SK-N-SH treated with all-trans-retinoic acid at 6 μM for 48 hours (cell line): Measurements from ENCODE around the gene CLMN.

ENCODE experiments used
- ATAC-seq: fragments of 200-7000 bp; cut with Tn5 transposase; 3 replicates; pipeline ENCODE4 v1.9.1; 2020; ENCODE audit warnings: mild to moderate bottlenecking, moderate library complexity
- ARNTL ChIP-seq: fragments of 450-650 bp; formaldehyde crosslinking; IDR thresholded peaks from 2 replicates; pipeline ENCODE4 v1.5.0; 2020; ENCODE audit warnings: low read depth, mild to moderate bottlenecking, moderate library complexity, borderline replicate concordance
- BACH2 ChIP-seq: fragments of 250-450 bp; sonication (Bioruptor Pico); IDR thresholded peaks from 2 replicates; pipeline ENCODE4 v1.9.0; 2021; ENCODE audit warnings: mild to moderate bottlenecking, borderline replicate concordance
- CSDC2 ChIP-seq: fragments of 250-450 bp; sonication (Bioruptor Pico); IDR thresholded peaks from 2 replicates; pipeline ENCODE4 v1.5.0; 2020; ENCODE audit warnings: mild to moderate bottlenecking, moderate library complexity
- ESRRG ChIP-seq: fragments of 250-450 bp; sonication (Bioruptor Pico); IDR thresholded peaks from 2 replicates; pipeline ENCODE4 v1.6.1; 2021; ENCODE audit warnings: mild to moderate bottlenecking
- GLIS3 ChIP-seq: fragments of 250-450 bp; sonication (Bioruptor Pico); IDR thresholded peaks from 2 replicates; pipeline ENCODE4 v1.5.0; 2020; ENCODE audit warnings: mild to moderate bottlenecking, moderate library complexity
- ISL1 ChIP-seq: fragments of 250-450 bp; sonication (Bioruptor Pico); IDR thresholded peaks from 2 replicates; pipeline ENCODE4 v2.1.2; 2022; ENCODE audit warnings: mild to moderate bottlenecking, moderate library complexity
- OSR1 ChIP-seq: fragments of 250-450 bp; sonication (Bioruptor Pico); IDR thresholded peaks from 2 replicates; pipeline ENCODE4 v1.8.0; 2022; ENCODE audit warnings: moderate library complexity, mild to moderate bottlenecking, inconsistent platforms
- PPARA ChIP-seq: fragments of 250-450 bp; sonication (Bioruptor Pico); IDR thresholded peaks from 2 replicates; pipeline ENCODE4 v1.5.0; 2020; ENCODE audit warnings: mild to moderate bottlenecking, borderline replicate concordance
- RARB ChIP-seq: fragments of 250-450 bp; sonication (Bioruptor Pico); IDR thresholded peaks from 2 replicates; pipeline ENCODE4 v1.8.0; 2021; ENCODE audit warnings: mild to moderate bottlenecking, moderate library complexity
- SNAI2 ChIP-seq: fragments of 250-450 bp; sonication (Bioruptor Pico); IDR thresholded peaks from 2 replicates; pipeline ENCODE4 v1.5.0; 2020; ENCODE audit warnings: mild to moderate bottlenecking, moderate library complexity
- TCF4 ChIP-seq: fragments of 250-450 bp; sonication (Bioruptor Pico); IDR thresholded peaks from 2 replicates; pipeline ENCODE4 v1.8.0; 2021; ENCODE audit warnings: mild to moderate bottlenecking, moderate library complexity, borderline replicate concordance
- TOX ChIP-seq: fragments of 250-450 bp; sonication (Bioruptor Pico); IDR thresholded peaks from 2 replicates; pipeline ENCODE4 v1.8.0; 2021; ENCODE audit warnings: mild to moderate bottlenecking, moderate library complexity, borderline replicate concordance
- ZC3H10 ChIP-seq: fragments of 250-450 bp; sonication (Bioruptor Pico); IDR thresholded peaks from 2 replicates; pipeline ENCODE4 v1.5.1; 2021; ENCODE audit warnings: mild to moderate bottlenecking, moderate library complexity
- ZFP3 ChIP-seq: fragments of 250-450 bp; sonication (Bioruptor Pico); IDR thresholded peaks from 2 replicates; pipeline ENCODE4 v1.5.0; 2020; ENCODE audit warnings: mild to moderate bottlenecking, moderate library complexity
- ZFP30 ChIP-seq: fragments of 450-650 bp; formaldehyde crosslinking; IDR thresholded peaks from 2 replicates; pipeline ENCODE4 v1.5.0; 2022; ENCODE audit warnings: mild to moderate bottlenecking, moderate library complexity
- ZNF565 ChIP-seq: fragments of 450-650 bp; formaldehyde crosslinking; conservative IDR thresholded peaks from 2 replicates; pipeline ENCODE4 v1.5.0; 2020; ENCODE audit warnings: low read depth, mild to moderate bottlenecking, moderate library complexity
- ZNF70 ChIP-seq: fragments of 450-650 bp; formaldehyde crosslinking; IDR thresholded peaks from 2 replicates; pipeline ENCODE4 v1.5.0; 2020; ENCODE audit warnings: mild to moderate bottlenecking, moderate library complexity
- ZNF8 ChIP-seq: fragments of 450-650 bp; formaldehyde crosslinking; IDR thresholded peaks from 2 replicates; pipeline ENCODE4 v1.5.0; 2020; ENCODE audit warnings: mild to moderate bottlenecking, moderate library complexity
- TF ChIP-seq, protein P1 (sequence below): fragments of 250-450 bp; sonication (Bioruptor Pico); IDR thresholded peaks from 2 replicates; pipeline ENCODE4 v1.8.0; 2020; ENCODE audit warnings: mild to moderate bottlenecking, moderate library complexity, borderline replicate concordance
- TF ChIP-seq, protein P2 (sequence below): fragments of 250-450 bp; sonication (Bioruptor Pico); IDR thresholded peaks from 2 replicates; pipeline ENCODE4 v1.5.1; 2021; ENCODE audit warnings: mild to moderate bottlenecking, moderate library complexity
- TF ChIP-seq, protein P3 (sequence below): fragments of 250-450 bp; sonication (Bioruptor Pico); IDR thresholded peaks from 2 replicates; pipeline ENCODE4 v1.5.0; 2020; ENCODE audit warnings: mild to moderate bottlenecking, moderate library complexity
- TF ChIP-seq, protein P4 (sequence below): fragments of 250-450 bp; sonication (Bioruptor Pico); IDR thresholded peaks from 2 replicates; pipeline ENCODE4 v1.5.1; 2020; ENCODE audit warnings: low read depth, mild to moderate bottlenecking, moderate library complexity
- TF ChIP-seq, protein P5 (sequence below): fragments of 250-450 bp; sonication (Bioruptor Pico); IDR thresholded peaks from 2 replicates; pipeline ENCODE4 v1.8.0; 2021; ENCODE audit warnings: low read depth, mild to moderate bottlenecking, moderate library complexity, borderline replicate concordance

Gene CLMN

DNA sequence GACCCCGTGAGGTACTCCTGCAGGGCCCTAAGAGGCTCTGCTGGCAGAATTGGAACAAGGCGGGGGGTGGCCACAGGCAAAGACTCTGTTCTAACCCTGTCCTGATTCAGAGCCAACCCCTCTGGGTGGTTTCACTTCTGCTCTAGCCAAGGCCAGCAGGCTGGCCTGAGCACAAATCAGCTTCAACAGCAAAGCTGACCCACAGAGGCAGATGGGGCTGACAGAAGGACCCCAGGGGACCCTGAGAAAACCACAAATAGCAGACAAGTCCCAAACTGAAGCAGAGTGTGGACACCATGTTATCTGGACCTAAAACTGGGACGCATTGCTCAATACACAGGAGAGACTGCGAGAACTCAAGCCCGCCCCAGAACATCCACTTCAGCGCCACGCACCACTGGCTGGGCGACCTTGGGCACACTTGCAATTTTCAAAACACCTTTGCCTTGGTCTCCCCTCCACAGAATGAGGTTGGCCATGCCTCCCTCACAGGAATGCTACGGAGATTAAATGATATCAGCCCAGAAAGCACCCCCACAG, 85.9 kb downstream of the CLMN start:
- no peak for TF ChIP-seq GLIS3 (CRISPR knock-in tag)
- TF ChIP-seq CSDC2 (CRISPR knock-in tag): no peak
- TF ChIP-seq RARB (CRISPR knock-in tag): no peak
- TF ChIP-seq ZNF8 (CRISPR knock-in tag): no peak
- no peak for TF ChIP-seq ZNF565
- TF ChIP-seq, protein P1, sequence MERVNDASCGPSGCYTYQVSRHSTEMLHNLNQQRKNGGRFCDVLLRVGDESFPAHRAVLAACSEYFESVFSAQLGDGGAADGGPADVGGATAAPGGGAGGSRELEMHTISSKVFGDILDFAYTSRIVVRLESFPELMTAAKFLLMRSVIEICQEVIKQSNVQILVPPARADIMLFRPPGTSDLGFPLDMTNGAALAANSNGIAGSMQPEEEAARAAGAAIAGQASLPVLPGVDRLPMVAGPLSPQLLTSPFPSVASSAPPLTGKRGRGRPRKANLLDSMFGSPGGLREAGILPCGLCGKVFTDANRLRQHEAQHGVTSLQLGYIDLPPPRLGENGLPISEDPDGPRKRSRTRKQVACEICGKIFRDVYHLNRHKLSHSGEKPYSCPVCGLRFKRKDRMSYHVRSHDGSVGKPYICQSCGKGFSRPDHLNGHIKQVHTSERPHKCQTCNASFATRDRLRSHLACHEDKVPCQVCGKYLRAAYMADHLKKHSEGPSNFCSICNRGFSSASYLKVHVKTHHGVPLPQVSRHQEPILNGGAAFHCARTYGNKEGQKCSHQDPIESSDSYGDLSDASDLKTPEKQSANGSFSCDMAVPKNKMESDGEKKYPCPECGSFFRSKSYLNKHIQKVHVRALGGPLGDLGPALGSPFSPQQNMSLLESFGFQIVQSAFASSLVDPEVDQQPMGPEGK (CRISPR knock-in tag): no peak
- TF ChIP-seq PPARA (CRISPR knock-in tag): no peak
- no peak for TF ChIP-seq ESRRG (CRISPR knock-in tag)
- no peak for TF ChIP-seq TCF4 (CRISPR knock-in tag)
- no peak for TF ChIP-seq ZNF70
- no peak for TF ChIP-seq ZFP3 (CRISPR knock-in tag)
- no peak for TF ChIP-seq TOX (CRISPR knock-in tag)
- TF ChIP-seq, protein P2, sequence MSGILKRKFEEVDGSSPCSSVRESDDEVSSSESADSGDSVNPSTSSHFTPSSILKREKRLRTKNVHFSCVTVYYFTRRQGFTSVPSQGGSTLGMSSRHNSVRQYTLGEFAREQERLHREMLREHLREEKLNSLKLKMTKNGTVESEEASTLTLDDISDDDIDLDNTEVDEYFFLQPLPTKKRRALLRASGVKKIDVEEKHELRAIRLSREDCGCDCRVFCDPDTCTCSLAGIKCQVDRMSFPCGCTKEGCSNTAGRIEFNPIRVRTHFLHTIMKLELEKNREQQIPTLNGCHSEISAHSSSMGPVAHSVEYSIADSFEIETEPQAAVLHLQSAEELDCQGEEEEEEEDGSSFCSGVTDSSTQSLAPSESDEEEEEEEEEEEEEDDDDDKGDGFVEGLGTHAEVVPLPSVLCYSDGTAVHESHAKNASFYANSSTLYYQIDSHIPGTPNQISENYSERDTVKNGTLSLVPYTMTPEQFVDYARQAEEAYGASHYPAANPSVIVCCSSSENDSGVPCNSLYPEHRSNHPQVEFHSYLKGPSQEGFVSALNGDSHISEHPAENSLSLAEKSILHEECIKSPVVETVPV (CRISPR knock-in tag): no peak
- TF ChIP-seq, protein P3, sequence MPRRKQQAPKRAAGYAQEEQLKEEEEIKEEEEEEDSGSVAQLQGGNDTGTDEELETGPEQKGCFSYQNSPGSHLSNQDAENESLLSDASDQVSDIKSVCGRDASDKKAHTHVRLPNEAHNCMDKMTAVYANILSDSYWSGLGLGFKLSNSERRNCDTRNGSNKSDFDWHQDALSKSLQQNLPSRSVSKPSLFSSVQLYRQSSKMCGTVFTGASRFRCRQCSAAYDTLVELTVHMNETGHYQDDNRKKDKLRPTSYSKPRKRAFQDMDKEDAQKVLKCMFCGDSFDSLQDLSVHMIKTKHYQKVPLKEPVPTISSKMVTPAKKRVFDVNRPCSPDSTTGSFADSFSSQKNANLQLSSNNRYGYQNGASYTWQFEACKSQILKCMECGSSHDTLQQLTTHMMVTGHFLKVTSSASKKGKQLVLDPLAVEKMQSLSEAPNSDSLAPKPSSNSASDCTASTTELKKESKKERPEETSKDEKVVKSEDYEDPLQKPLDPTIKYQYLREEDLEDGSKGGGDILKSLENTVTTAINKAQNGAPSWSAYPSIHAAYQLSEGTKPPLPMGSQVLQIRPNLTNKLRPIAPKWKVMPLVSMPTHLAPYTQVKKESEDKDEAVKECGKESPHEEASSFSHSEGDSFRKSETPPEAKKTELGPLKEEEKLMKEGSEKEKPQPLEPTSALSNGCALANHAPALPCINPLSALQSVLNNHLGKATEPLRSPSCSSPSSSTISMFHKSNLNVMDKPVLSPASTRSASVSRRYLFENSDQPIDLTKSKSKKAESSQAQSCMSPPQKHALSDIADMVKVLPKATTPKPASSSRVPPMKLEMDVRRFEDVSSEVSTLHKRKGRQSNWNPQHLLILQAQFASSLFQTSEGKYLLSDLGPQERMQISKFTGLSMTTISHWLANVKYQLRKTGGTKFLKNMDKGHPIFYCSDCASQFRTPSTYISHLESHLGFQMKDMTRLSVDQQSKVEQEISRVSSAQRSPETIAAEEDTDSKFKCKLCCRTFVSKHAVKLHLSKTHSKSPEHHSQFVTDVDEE: no peak
- TF ChIP-seq, protein P4, sequence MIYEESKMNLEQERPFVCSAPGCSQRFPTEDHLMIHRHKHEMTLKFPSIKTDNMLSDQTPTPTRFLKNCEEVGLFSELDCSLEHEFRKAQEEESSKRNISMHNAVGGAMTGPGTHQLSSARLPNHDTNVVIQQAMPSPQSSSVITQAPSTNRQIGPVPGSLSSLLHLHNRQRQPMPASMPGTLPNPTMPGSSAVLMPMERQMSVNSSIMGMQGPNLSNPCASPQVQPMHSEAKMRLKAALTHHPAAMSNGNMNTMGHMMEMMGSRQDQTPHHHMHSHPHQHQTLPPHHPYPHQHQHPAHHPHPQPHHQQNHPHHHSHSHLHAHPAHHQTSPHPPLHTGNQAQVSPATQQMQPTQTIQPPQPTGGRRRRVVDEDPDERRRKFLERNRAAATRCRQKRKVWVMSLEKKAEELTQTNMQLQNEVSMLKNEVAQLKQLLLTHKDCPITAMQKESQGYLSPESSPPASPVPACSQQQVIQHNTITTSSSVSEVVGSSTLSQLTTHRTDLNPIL (CRISPR knock-in tag): no peak
- TF ChIP-seq BACH2 (CRISPR knock-in tag): no peak
- no peak for TF ChIP-seq SNAI2
- no peak for TF ChIP-seq OSR1 (CRISPR knock-in tag)
- no peak for ATAC-seq

DNA sequence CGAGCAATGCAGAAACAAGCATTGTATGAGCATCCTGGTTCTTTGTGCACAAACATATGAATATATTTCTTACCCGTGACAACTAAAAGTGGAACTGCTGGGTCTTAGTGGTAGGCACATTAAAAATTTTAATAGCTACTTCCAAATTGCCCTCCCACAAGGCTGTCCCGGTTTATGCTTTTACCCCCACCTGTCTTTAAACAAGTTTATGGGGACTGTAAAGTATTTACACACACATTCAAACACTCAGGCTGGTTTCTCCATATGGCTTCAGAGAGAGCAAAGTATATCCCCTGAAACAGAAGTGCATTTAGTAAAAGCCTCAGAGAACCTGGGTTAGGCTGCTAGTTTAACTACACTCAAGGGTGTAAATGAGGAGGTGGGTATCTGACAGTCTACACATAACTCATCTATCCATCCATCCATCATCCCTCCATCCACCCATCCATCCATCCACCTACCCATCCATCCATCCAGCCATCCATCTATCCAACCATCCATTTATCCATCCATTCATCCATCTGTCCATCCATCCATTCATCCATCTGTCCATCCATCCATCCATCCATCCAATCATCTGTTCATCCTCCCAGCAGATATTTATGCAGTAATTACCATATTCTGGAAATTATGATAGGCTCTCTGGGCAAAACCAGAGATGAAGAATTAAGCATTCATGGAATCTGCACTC, 86.7 kb downstream of the CLMN start:
- ATAC-seq: no peak
- TF ChIP-seq ZFP30 (CRISPR knock-in tag): no peak

DNA sequence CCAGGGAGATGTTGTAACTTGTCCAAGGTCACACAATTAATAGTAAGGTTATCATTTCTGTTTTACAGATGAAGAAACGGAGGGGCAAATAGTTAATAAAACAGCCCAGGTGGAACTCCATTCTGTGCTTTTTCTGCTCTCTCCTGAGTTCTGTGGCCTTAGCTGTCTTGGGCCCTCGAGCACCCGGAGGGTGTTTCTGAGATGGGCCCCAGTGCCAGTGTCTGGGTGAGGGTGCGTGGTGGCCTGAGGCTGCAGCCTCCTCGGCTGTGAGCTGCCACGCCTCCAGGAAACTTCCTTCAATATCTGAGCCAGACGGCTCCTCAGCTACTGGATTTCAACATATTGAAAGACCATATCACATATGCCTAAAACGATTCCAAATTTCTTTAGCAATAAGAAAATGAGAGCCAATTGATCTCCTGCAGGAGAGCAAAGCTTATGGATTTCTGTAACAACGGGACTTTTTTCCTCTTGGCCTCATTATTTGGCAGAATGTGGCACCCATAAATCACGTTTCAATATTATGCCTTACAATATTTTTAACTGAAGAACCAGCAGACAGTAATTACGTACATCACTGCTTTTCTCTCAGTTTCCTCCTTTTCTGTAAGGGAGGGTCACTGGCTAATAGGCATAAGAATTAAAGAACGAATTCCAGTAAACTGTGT, 87.6 kb downstream of the CLMN start:
- no peak for ATAC-seq
- TF ChIP-seq ZNF70 (no peak), ZFP30 (CRISPR knock-in tag) (no peak), GLIS3 (CRISPR knock-in tag) (no peak), SNAI2 (no peak), BACH2 (CRISPR knock-in tag) (no peak), ZFP3 (CRISPR knock-in tag) (no peak), ESRRG (CRISPR knock-in tag) (no peak), ZC3H10 (CRISPR knock-in tag) (no peak), ARNTL (CRISPR knock-in tag) (no peak), PPARA (CRISPR knock-in tag) (no peak), ISL1 (CRISPR knock-in tag) (no peak), RARB (CRISPR knock-in tag) (no peak), ZNF8 (CRISPR knock-in tag) (no peak), CSDC2 (CRISPR knock-in tag) (no peak)
- TF ChIP-seq, protein P5, sequence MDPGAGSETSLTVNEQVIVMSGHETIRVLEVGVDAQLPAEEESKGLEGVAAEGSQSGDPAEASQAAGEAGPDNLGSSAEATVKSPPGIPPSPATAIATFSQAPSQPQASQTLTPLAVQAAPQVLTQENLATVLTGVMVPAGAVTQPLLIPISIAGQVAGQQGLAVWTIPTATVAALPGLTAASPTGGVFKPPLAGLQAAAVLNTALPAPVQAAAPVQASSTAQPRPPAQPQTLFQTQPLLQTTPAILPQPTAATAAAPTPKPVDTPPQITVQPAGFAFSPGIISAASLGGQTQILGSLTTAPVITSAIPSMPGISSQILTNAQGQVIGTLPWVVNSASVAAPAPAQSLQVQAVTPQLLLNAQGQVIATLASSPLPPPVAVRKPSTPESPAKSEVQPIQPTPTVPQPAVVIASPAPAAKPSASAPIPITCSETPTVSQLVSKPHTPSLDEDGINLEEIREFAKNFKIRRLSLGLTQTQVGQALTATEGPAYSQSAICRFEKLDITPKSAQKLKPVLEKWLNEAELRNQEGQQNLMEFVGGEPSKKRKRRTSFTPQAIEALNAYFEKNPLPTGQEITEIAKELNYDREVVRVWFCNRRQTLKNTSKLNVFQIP (CRISPR knock-in tag): no peak
- TF ChIP-seq, protein P3: no peak
